H9 (cell line): ENCODE measurements around the gene TSTD1. TPM values are rescaled to one million over a fixed set of nuclear protein-coding genes. Genes with fewer than 3 reads are reported as not detected.
A peak's percentile ranks its signal among the peaks of the same experiment; 100 is the strongest.

Source experiments
- DNase-seq: peaks from one replicate; pipeline ENCODE4 v3.0.0-alpha.2; 2017
- H2AFZ ChIP-seq: one replicate; pipeline ENCODE4 v1.6.1; 2013; ENCODE audit warnings: mild to moderate bottlenecking, low read length, control low read depth, moderate library complexity
- H2AK5ac ChIP-seq: 2 replicates; pipeline ENCODE4 v1.6.1; 2013; ENCODE audit warnings: low read length, control low read depth, mixed read lengths; ENCODE audit not compliant: insufficient read length
- H2BK120ac ChIP-seq: one replicate; pipeline ENCODE4 v1.6.1; 2013; ENCODE audit warnings: low read depth, mild to moderate bottlenecking, low read length, control low read depth, inconsistent platforms; ENCODE audit not compliant: poor library complexity, severe bottlenecking
- H2BK12ac ChIP-seq: 2 replicates; pipeline ENCODE4 v1.6.1; 2013; ENCODE audit warnings: low read length, control low read depth, mixed read lengths, low read depth; ENCODE audit not compliant: insufficient read length
- H2BK15ac ChIP-seq: 2 replicates; pipeline ENCODE4 v1.6.1; 2013; ENCODE audit warnings: low read depth, low read length, control low read depth
- H2BK20ac ChIP-seq: one replicate; pipeline ENCODE4 v1.6.1; 2013; ENCODE audit warnings: low read depth, mild to moderate bottlenecking, low read length, control low read depth, inconsistent platforms; ENCODE audit not compliant: poor library complexity, severe bottlenecking
- H2BK5ac ChIP-seq: 2 replicates; pipeline ENCODE4 v1.6.1; 2013; ENCODE audit warnings: low read length, control low read depth, mixed read lengths; ENCODE audit not compliant: insufficient read length
- H3K14ac ChIP-seq: 2 replicates; pipeline ENCODE4 v1.6.1; 2013; ENCODE audit warnings: low read length, control low read depth; ENCODE audit not compliant: insufficient read depth
- H3K18ac ChIP-seq: 2 replicates; pipeline ENCODE4 v1.6.1; 2013; ENCODE audit warnings: low read depth, mild to moderate bottlenecking, mixed read lengths, low read length, control low read depth; ENCODE audit not compliant: insufficient read length
- H3K23ac ChIP-seq: 2 replicates; pipeline ENCODE4 v1.6.1; 2013; ENCODE audit warnings: low read length, control low read depth, mixed read lengths, low read depth; ENCODE audit not compliant: insufficient read length
- H3K23me2 ChIP-seq: 2 replicates; pipeline ENCODE4 v1.6.1; 2013; ENCODE audit warnings: low read depth, mild to moderate bottlenecking, mixed read lengths, low read length, control low read depth; ENCODE audit not compliant: insufficient read length, poor library complexity, severe bottlenecking
- H3K27ac ChIP-seq: 2 replicates; pipeline ENCODE4 v1.5.1; 2013; ENCODE audit warnings: low read length, control low read depth, mixed read lengths, low read depth; ENCODE audit not compliant: insufficient read length
- H3K27me3 ChIP-seq: 2 replicates; pipeline ENCODE4 v1.6.1; 2013; ENCODE audit warnings: low read length, control low read depth, inconsistent platforms; ENCODE audit not compliant: insufficient read depth
- H3K4ac ChIP-seq: 2 replicates; pipeline ENCODE4 v1.6.1; 2013; ENCODE audit warnings: low read depth, mild to moderate bottlenecking, control low read depth, inconsistent platforms, low read length, moderate library complexity
- H3K4me1 ChIP-seq: 2 replicates; pipeline ENCODE4 v1.6.1; 2013; ENCODE audit warnings: low read length, control low read depth, inconsistent platforms; ENCODE audit not compliant: insufficient read depth
- H3K4me2 ChIP-seq: 2 replicates; pipeline ENCODE4 v1.6.1; 2013; ENCODE audit warnings: low read length, control low read depth, mixed read lengths; ENCODE audit not compliant: insufficient read length, insufficient read depth
- H3K56ac ChIP-seq: 2 replicates; pipeline ENCODE4 v1.6.1; 2013; ENCODE audit warnings: low read depth, mild to moderate bottlenecking, mixed read lengths, low read length, control low read depth; ENCODE audit not compliant: insufficient read length
- H3K79me1 ChIP-seq: 2 replicates; pipeline ENCODE4 v1.6.1; 2013; ENCODE audit warnings: low read depth, mild to moderate bottlenecking, moderate library complexity, low read length, control low read depth, inconsistent platforms; ENCODE audit not compliant: insufficient read depth, poor library complexity, severe bottlenecking
- H3K79me2 ChIP-seq: 2 replicates; pipeline ENCODE4 v1.6.1; 2013; ENCODE audit warnings: low read length, control low read depth, inconsistent platforms; ENCODE audit not compliant: insufficient read depth
- H3K9ac ChIP-seq: 2 replicates; pipeline ENCODE4 v1.6.1; 2013; ENCODE audit warnings: low read length, control low read depth, mixed read lengths; ENCODE audit not compliant: insufficient read length; ENCODE audit errors: extremely low read depth
- H3K9me3 ChIP-seq: one replicate; pipeline ENCODE4 v1.6.1; 2013; ENCODE audit warnings: low read depth, low read length, inconsistent platforms; ENCODE audit not compliant: control insufficient read depth
- H3T11ph ChIP-seq: one replicate; pipeline ENCODE4 v1.6.1; 2013; ENCODE audit warnings: mild to moderate bottlenecking, low read length, control low read depth, inconsistent platforms
- H4K20me1 ChIP-seq: one replicate; pipeline ENCODE4 v1.6.1; 2013; ENCODE audit not compliant: control insufficient read depth, insufficient read length, insufficient read depth
- H4K5ac ChIP-seq: 2 replicates; pipeline ENCODE4 v1.6.1; 2013; ENCODE audit warnings: low read depth, mild to moderate bottlenecking, mixed read lengths, low read length, control low read depth; ENCODE audit not compliant: insufficient read length
- H4K8ac ChIP-seq: replicated peaks from 2 replicates; pipeline ENCODE4 v1.6.1; 2013; ENCODE audit warnings: low read length, control low read depth, mixed read lengths, low read depth; ENCODE audit not compliant: insufficient read length
- H4K91ac ChIP-seq: 2 replicates; pipeline ENCODE4 v1.6.1; 2013; ENCODE audit warnings: low read depth, mild to moderate bottlenecking, moderate library complexity, mixed read lengths, low read length, control low read depth; ENCODE audit not compliant: insufficient read length
- H3K27ac Mint-ChIP-seq, 3 experiments: 2 replicates in 2 of 3; 3 replicates in 1 of 3; pipeline ENCODE4 v1.8.0; 2020 to 2021; ENCODE audit warnings: mixed read lengths in 3 of 3, mild to moderate bottlenecking in 1 of 3, moderate library complexity in 1 of 3
- H3K27me3 Mint-ChIP-seq: 2 replicates; pipeline ENCODE4 v1.8.0; 2021; ENCODE audit warnings: low read depth, mild to moderate bottlenecking, moderate library complexity, mixed read lengths
- H3K36me3 Mint-ChIP-seq, 3 experiments: 2 replicates in 2 of 3; 3 replicates in 1 of 3; pipeline ENCODE4 v1.8.0; 2020 to 2021; ENCODE audit warnings: low read depth in 3 of 3, mixed read lengths in 3 of 3; ENCODE audit not compliant: insufficient read depth in 1 of 3
- H3K4me1 Mint-ChIP-seq, 2 experiments: 2 replicates each; pipeline ENCODE4 v1.8.0; 2020; ENCODE audit warnings: mixed read lengths in 2 of 2
- H3K4me3 Mint-ChIP-seq, 2 experiments: 2 replicates in 1 of 2; 3 replicates in 1 of 2; pipeline ENCODE4 v1.8.0; 2020 to 2021; ENCODE audit warnings: mild to moderate bottlenecking in 2 of 2, mixed read lengths in 2 of 2, moderate library complexity in 1 of 2
- H3K9me3 Mint-ChIP-seq, 2 experiments: 2 replicates in 1 of 2; 3 replicates in 1 of 2; pipeline ENCODE4 v1.8.0; 2020; ENCODE audit warnings: mild to moderate bottlenecking in 2 of 2, mixed read lengths in 2 of 2, moderate library complexity in 1 of 2
- WGBS: extraction: QIAGEN DNeasy Blood & Tissue Kit; methylation state at CpG from one replicate; pipeline ENCODE4 v1.1.7; 2013; ENCODE audit warnings: missing lambda C conversion rate, low lambda C conversion rate, mixed read lengths; ENCODE audit not compliant: insufficient read length; ENCODE audit errors: extremely low coverage; 5-methylcytosine and 5-hydroxymethylcytosine counted together
- total RNA-seq: library from RNA; stranded (reverse); gene quantifications from 2 replicates; pipeline ENCODE4 v1.2.1, GENCODE V29; 2021
- TF ChIP-seq, protein P1 (sequence below): fragments of 200-600 bp; sonication (generic); conservative IDR thresholded peaks from 3 replicates; pipeline ENCODE4 v1.8.0; 2021; ENCODE audit warnings: antibody characterized with exemption, mild to moderate bottlenecking

TSTD1 gene
- total RNA-seq, 1 experiment from 2014 or later = 73.7 TPM

DNA sequence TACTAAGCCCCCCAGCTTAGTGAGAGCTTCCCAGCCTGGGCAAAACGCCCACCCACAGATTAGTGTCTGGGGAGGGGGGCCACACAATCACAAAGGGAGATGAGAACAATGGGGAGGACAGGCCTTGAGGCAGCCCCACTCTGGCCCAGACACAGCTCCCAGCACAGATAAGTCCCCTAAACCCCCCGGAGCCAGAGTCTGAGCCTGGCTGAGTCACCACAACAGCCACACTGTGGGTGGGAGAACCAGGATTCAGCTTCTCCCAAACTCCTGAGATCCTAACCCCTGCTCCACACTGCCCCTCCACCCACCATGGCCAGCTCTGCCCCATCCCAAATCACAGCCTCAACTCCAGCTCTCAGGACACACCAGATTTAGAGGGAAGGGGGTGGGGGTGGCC lies 46.4 kb upstream of the TSTD1 start:
- Histone ChIP-seq H2BK120ac (no peak overlapping the region), H3T11ph (no peak overlapping the region), H4K91ac (no peak overlapping the region), H3K23me2 (no peaks in the 10 kb centered on the region), H3K79me2 (no peaks in the 10 kb centered on the region), H3K9me3 (no peaks in the 10 kb centered on the region), H3K4ac (no peak overlapping the region), H3K18ac (no peak overlapping the region), H3K79me1 (no peaks in the 10 kb centered on the region), H4K20me1 (no peaks in the 10 kb centered on the region), H3K14ac (no peak overlapping the region), H3K27ac (no peak overlapping the region), H2BK12ac (no peak overlapping the region), H3K23ac (no peak overlapping the region), H3K27me3 (no peaks in the 10 kb centered on the region), H2BK15ac (no peak overlapping the region), H3K9ac (no peak overlapping the region), H2AK5ac (no peak overlapping the region), H3K4me2 (no peak overlapping the region), H2AFZ (no peak overlapping the region), H4K5ac (no peak overlapping the region), H2BK5ac (no peak overlapping the region), H3K56ac (no peak overlapping the region), H4K8ac (no peak overlapping the region), H3K4me1 (no peaks in the 10 kb centered on the region), H2BK20ac (no peak overlapping the region)
- Mint-ChIP-seq H3K36me3 (no peaks in the 10 kb centered on the region), H3K27me3 (no peaks in the 10 kb centered on the region), H3K4me3 (no peak overlapping the region), H3K27ac (peak overlapping the region in 1 of 3 experiments; percentile 79; a peak in 1 of 7 replicates), H3K9me3 (no peaks in the 10 kb centered on the region), H3K4me1 (peaks cover 55 to 56% of the 10 kb centered on the region in 2 experiments)
- TF ChIP-seq, protein P1, sequence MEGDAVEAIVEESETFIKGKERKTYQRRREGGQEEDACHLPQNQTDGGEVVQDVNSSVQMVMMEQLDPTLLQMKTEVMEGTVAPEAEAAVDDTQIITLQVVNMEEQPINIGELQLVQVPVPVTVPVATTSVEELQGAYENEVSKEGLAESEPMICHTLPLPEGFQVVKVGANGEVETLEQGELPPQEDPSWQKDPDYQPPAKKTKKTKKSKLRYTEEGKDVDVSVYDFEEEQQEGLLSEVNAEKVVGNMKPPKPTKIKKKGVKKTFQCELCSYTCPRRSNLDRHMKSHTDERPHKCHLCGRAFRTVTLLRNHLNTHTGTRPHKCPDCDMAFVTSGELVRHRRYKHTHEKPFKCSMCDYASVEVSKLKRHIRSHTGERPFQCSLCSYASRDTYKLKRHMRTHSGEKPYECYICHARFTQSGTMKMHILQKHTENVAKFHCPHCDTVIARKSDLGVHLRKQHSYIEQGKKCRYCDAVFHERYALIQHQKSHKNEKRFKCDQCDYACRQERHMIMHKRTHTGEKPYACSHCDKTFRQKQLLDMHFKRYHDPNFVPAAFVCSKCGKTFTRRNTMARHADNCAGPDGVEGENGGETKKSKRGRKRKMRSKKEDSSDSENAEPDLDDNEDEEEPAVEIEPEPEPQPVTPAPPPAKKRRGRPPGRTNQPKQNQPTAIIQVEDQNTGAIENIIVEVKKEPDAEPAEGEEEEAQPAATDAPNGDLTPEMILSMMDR = no peak
- DNase-seq = no peak
- no CpG with 5 or more reads among the region's 2 CpGs for WGBS
